Ascending aorta (tissue), 2 donors: ENCODE measurements around the gene SHISA4. TPM values are rescaled to one million over a fixed set of nuclear protein-coding genes. Genes with fewer than 3 reads are reported as not detected.

ENCODE experiments used
- DNase-seq, 2 donors: peaks; one replicate each; pipeline ENCODE4 v3.0.0-alpha.2; 2019; ENCODE audit warnings: low spot score in 2 of 2
- H3K27ac ChIP-seq, 2 donors: fragments of 200-600 bp; sonication (generic); one replicate each; pipeline ENCODE4 v1.5.1; 2016 to 2017; ENCODE audit warnings: mild to moderate bottlenecking in 1 of 2
- H3K27me3 ChIP-seq: fragments of 200-600 bp; sonication (generic); one replicate; pipeline ENCODE4 v1.5.1; 2017
- H3K36me3 ChIP-seq, 2 donors: fragments of 200-600 bp; sonication (generic); one replicate each; pipeline ENCODE4 v1.5.1; 2016
- H3K4me1 ChIP-seq, 2 donors: fragments of 200-600 bp; sonication (generic); one replicate each; pipeline ENCODE4 v1.5.1; 2016 to 2017; ENCODE audit warnings: mild to moderate bottlenecking in 1 of 2
- H3K4me3 ChIP-seq, 2 donors: fragments of 200-600 bp; sonication (generic); one replicate each; pipeline ENCODE4 v1.5.1; 2016 to 2017; ENCODE audit warnings: mild to moderate bottlenecking in 1 of 2
- H3K9me3 ChIP-seq, 2 donors: fragments of 200-600 bp; sonication (generic); one replicate each; pipeline ENCODE4 v1.5.1; 2016
- CTCF ChIP-seq, 3 experiments: fragments of 200-600 bp in 2 of 3; fragments of 450-650 bp in 1 of 3; sonication (generic) in 2 of 3; IDR thresholded peaks; one replicate each; pipeline ENCODE4 v1.5.1; 2016 to 2019; ENCODE audit warnings: antibody characterized with exemption in 3 of 3, mild to moderate bottlenecking in 1 of 3, moderate library complexity in 1 of 3
- intact Hi-C: fragments of 100-400 bp; cut with DNase I; formaldehyde crosslinking; loops from one replicate; pipeline ENCODE4 v1.15.1; 2023
- total RNA-seq: library from RNA; depleted of rRNA; stranded (reverse); fragments of >200 nt; gene quantifications from one replicate; pipeline ENCODE4 v1.1.0, GENCODE V29; 2016

Gene SHISA4
- total RNA-seq, 1 donor from 2014 or later, result 62.5 TPM

- Histone ChIP-seq H3K27me3 (no peaks in the 10 kb centered on the region), H3K4me1 (peaks cover 12 to 68% of the 10 kb centered on the region in 2 donors), H3K4me3 (no peak overlapping the region), H3K36me3 (peaks cover 34 to 80% of the 10 kb centered on the region in 2 donors), H3K9me3 (no peaks in the 10 kb centered on the region), H3K27ac (peak overlapping the region; percentile 81 to 94)
- TF ChIP-seq CTCF (IDR thresholded peaks at IDR 0.05), result no peak
- intact Hi-C loops, result no loop called here
- DNase-seq, result no peak
These were observed 39.6 kb downstream of the SHISA4 start for GRCh38 chr1:201928266-201928665.

- intact Hi-C loops, result no loop called here
- no peaks in the 10 kb centered on the region for H3K9me3 ChIP-seq
- peaks cover 15 to 68% of the 10 kb centered on the region in 2 donors for H3K4me1 ChIP-seq
- H3K27ac ChIP-seq, result peak overlapping the region; percentile 72 to 94
- peak overlapping the region; percentile 23 to 24 for H3K4me3 ChIP-seq
- peaks cover 28 to 73% of the 10 kb centered on the region in 2 donors for H3K36me3 ChIP-seq
- no peak for DNase-seq
- no peak for TF ChIP-seq CTCF (IDR thresholded peaks at IDR 0.05)
- no peaks in the 10 kb centered on the region for H3K27me3 ChIP-seq
These were observed 41.4 kb downstream of the SHISA4 start for GRCh38 chr1:201930137-201930536.

- intact Hi-C loops, result no loop called here
- Histone ChIP-seq H3K9me3 (no peaks in the 10 kb centered on the region), H3K27me3 (no peaks in the 10 kb centered on the region), H3K27ac (peak overlapping the region; percentile 72 to 94), H3K4me1 (peaks cover 15 to 71% of the 10 kb centered on the region in 2 donors), H3K36me3 (peaks cover 25 to 71% of the 10 kb centered on the region in 2 donors), H3K4me3 (peak overlapping the region in 1 of 2 donors; percentile 24)
- TF ChIP-seq CTCF (IDR thresholded peaks at IDR 0.05), result no peak
- DNase-seq, result no peak
These were observed 42.1 kb downstream of the SHISA4 start for GRCh38 chr1:201930803-201931202.

- intact Hi-C loops, result no loop called here
- no peak for DNase-seq
- no peak for TF ChIP-seq CTCF (IDR thresholded peaks at IDR 0.05)
- Histone ChIP-seq H3K36me3 (peaks cover 14 to 54% of the 10 kb centered on the region in 2 donors), H3K4me3 (peak overlapping the region in 1 of 2 donors; percentile 91), H3K4me1 (peaks cover 25 to 66% of the 10 kb centered on the region in 2 donors), H3K27me3 (no peaks in the 10 kb centered on the region), H3K27ac (peak overlapping the region; percentile 81 to 87), H3K9me3 (no peaks in the 10 kb centered on the region)
These were observed 45.2 kb downstream of the SHISA4 start for GRCh38 chr1:201933840-201934430.

- Histone ChIP-seq H3K27ac (peak overlapping the region; percentile 81 to 87), H3K4me1 (peaks cover 24 to 44% of the 10 kb centered on the region in 2 donors), H3K4me3 (peak overlapping the region; percentile 26 to 91), H3K9me3 (no peaks in the 10 kb centered on the region), H3K36me3 (peaks cover 16 to 36% of the 10 kb centered on the region in 2 donors), H3K27me3 (no peaks in the 10 kb centered on the region)
- TF ChIP-seq CTCF (IDR thresholded peaks at IDR 0.05), result no peak
- intact Hi-C loops, result loop anchor here (2.0 kb wide), 1 partner anchor 21 kb away; no protein-coding TSS in a partner anchor
- DNase-seq, result no peak
These were observed 49.0 kb downstream of the SHISA4 start for GRCh38 chr1:201937624-201938213.
